Activated CD4-positive, alpha-beta T cell treated with anti-CD3 and anti-CD28 coated beads, Interleukin-2, amount 10 ng/mL, durations not matched to agents 24 days and 14 days (primary cell): ENCODE results near the gene DGKB. TPM values are rescaled to one million over a fixed set of nuclear protein-coding genes. Genes with fewer than 3 reads are reported as not detected.

Experiments used
- DNase-seq: peaks from one replicate; pipeline ENCODE4 v3.0.0; 2022
- H3K27ac Mint-ChIP-seq: one replicate; pipeline ENCODE4 v1.8.0; 2022; ENCODE audit warnings: mild to moderate bottlenecking, mixed read lengths
- H3K27me3 Mint-ChIP-seq: one replicate; pipeline ENCODE4 v1.8.0; 2022; ENCODE audit warnings: mixed read lengths
- H3K36me3 Mint-ChIP-seq: one replicate; pipeline ENCODE4 v1.8.0; 2022; ENCODE audit warnings: low read depth, mild to moderate bottlenecking, mixed read lengths
- H3K4me1 Mint-ChIP-seq: one replicate; pipeline ENCODE4 v1.8.0; 2021; ENCODE audit warnings: mixed read lengths
- H3K4me3 Mint-ChIP-seq: one replicate; pipeline ENCODE4 v1.8.0; 2022; ENCODE audit warnings: mild to moderate bottlenecking, moderate library complexity, mixed read lengths
- H3K9me3 Mint-ChIP-seq: one replicate; pipeline ENCODE4 v1.8.0; 2021; ENCODE audit warnings: mixed read lengths
- intact Hi-C: fragments of 100-400 bp; cut with micrococcal nuclease; formaldehyde crosslinking; loops from one replicate; pipeline ENCODE4 v1.15.1; 2023
- total RNA-seq: library from RNA; stranded (reverse); gene quantifications from 2 replicates; pipeline ENCODE4 v1.2.3, GENCODE V29; 2022

The DGKB gene
- total RNA-seq, 1 donor from 2014 or later, result not detected

DNA sequence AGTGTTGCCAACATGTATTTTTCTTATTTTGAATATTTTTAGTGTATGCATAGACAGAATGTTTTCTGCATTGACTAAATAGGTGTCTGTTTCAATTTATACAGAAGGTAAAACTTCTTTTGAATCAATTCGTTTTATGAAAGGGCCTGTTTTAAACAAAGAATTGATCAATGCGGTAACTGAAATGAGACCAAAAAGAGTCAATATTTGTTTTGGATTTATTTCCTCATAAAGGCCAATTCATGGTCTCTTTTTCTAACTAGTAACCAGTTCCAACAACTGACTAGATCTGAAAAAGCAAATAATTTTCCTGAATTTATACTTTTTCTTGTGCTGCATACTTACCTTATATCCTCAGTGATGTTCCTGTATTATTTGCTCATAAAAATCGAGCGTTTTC, 320.5 kb downstream of the DGKB start:
- Mint-ChIP-seq H3K4me1 (no peaks in the 10 kb centered on the region), H3K36me3 (no peaks in the 10 kb centered on the region), H3K27me3 (no peaks in the 10 kb centered on the region), H3K27ac (no peak overlapping the region), H3K9me3 (peaks cover 4% of the 10 kb centered on the region), H3K4me3 (no peak overlapping the region)
- intact Hi-C loops, result no loop called here
- DNase-seq, result no peak

DNA sequence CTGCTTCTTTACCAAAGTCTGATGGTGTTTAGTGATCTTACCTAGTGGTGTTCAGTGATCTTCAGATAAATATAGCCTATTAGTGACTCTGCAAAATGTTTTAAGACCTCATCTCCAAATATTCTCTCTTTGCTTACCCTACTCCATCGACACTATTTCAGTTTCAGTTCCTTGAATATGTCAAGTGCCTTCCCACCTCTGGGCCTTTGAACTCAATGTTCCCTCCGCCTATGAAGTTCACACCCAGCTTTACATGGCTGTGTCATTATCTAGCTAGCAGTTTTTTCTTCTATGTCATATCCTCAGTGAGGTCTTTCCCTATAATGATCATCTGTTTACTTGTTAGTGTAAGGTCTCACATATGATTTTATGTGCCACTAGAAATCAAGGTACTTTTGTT, 322.6 kb downstream of the DGKB start:
- Mint-ChIP-seq H3K9me3 (no peaks in the 10 kb centered on the region), H3K36me3 (no peaks in the 10 kb centered on the region), H3K4me1 (no peaks in the 10 kb centered on the region), H3K27ac (no peak overlapping the region), H3K27me3 (no peaks in the 10 kb centered on the region), H3K4me3 (no peak overlapping the region)
- DNase-seq, result no peak
- intact Hi-C loops, result no loop called here

- no peaks in the 10 kb centered on the region for H3K4me1 Mint-ChIP-seq
- DNase-seq, result no peak
- no peaks in the 10 kb centered on the region for H3K27me3 Mint-ChIP-seq
- no peak overlapping the region for H3K4me3 Mint-ChIP-seq
- intact Hi-C loops, result no loop called here
- H3K9me3 Mint-ChIP-seq, result no peaks in the 10 kb centered on the region
- no peaks in the 10 kb centered on the region for H3K36me3 Mint-ChIP-seq
- H3K27ac Mint-ChIP-seq, result no peak overlapping the region
Observed at GRCh38 chr7:14576578-14576977, 326.0 kb downstream of the DGKB start.

GRCh38 chr7:14570750-14571607, 331.6 kb downstream of the DGKB start:
- H3K4me3 Mint-ChIP-seq, result no peak overlapping the region
- H3K4me1 Mint-ChIP-seq, result no peaks in the 10 kb centered on the region
- no peaks in the 10 kb centered on the region for H3K9me3 Mint-ChIP-seq
- no peak overlapping the region for H3K27ac Mint-ChIP-seq
- DNase-seq, result no peak
- H3K36me3 Mint-ChIP-seq, result no peaks in the 10 kb centered on the region
- no peaks in the 10 kb centered on the region for H3K27me3 Mint-ChIP-seq
- intact Hi-C loops, result no loop called here

GRCh38 chr7:14552060-14552459, 350.5 kb downstream of the DGKB start:
- Mint-ChIP-seq H3K4me3 (no peak overlapping the region), H3K9me3 (no peaks in the 10 kb centered on the region), H3K4me1 (no peaks in the 10 kb centered on the region), H3K36me3 (no peaks in the 10 kb centered on the region), H3K27me3 (no peaks in the 10 kb centered on the region), H3K27ac (no peak overlapping the region)
- no peak for DNase-seq
- intact Hi-C loops, result no loop called here

- no peak overlapping the region for H3K4me3 Mint-ChIP-seq
- H3K9me3 Mint-ChIP-seq, result no peaks in the 10 kb centered on the region
- H3K27ac Mint-ChIP-seq, result no peak overlapping the region
- H3K27me3 Mint-ChIP-seq, result no peaks in the 10 kb centered on the region
- no peak for DNase-seq
- intact Hi-C loops, result no loop called here
- no peaks in the 10 kb centered on the region for H3K4me1 Mint-ChIP-seq
- no peaks in the 10 kb centered on the region for H3K36me3 Mint-ChIP-seq
Observed at GRCh38 chr7:14551310-14551709, 351.2 kb downstream of the DGKB start.

DNA sequence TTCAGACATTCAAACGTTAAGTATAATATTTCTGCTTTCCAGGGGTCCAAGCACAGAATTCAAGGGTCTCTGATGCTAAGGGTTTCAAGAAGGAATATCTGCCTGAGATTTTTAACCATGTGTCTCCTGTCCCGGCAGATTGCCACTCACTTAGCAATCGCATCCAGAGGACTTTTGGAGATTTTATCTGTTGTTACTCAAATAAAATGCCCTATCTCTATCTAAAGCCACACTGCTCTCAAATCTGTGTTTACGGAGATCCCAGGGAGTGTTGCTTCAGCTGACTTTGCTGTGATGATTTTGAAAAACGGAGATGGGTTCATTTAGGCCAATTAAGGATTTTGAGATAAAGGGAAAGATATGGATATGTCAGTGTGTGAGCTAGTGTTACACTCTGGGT, 359.9 kb downstream of the DGKB start:
- Mint-ChIP-seq H3K27ac (no peak overlapping the region), H3K27me3 (no peaks in the 10 kb centered on the region), H3K36me3 (no peaks in the 10 kb centered on the region), H3K4me1 (no peaks in the 10 kb centered on the region), H3K4me3 (no peak overlapping the region), H3K9me3 (no peaks in the 10 kb centered on the region)
- no peak for DNase-seq
- intact Hi-C loops, result no loop called here

DNA sequence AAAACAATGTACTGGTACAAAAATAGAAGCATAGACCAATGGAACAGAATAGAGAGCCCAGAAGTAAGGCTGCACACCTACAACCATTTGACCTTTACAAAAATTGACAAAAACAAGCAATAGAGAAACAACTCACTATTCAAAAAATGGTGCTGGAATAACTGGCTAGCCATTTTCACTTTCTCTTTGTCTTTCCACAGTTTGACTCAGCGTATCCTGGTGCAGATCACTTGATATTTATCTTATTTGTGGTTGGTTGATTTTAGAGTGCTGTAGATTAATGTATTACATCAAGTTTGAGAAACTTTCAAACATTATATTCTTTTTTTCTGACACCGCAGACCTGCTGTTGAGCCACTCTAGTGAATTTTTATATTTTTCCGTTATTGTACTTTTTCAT, 381.4 kb downstream of the DGKB start:
- Mint-ChIP-seq H3K4me1 (no peaks in the 10 kb centered on the region), H3K9me3 (peaks cover 11% of the 10 kb centered on the region), H3K36me3 (no peaks in the 10 kb centered on the region), H3K4me3 (no peak overlapping the region), H3K27me3 (no peaks in the 10 kb centered on the region), H3K27ac (no peak overlapping the region)
- no peak for DNase-seq
- intact Hi-C loops, result no loop called here

DNA sequence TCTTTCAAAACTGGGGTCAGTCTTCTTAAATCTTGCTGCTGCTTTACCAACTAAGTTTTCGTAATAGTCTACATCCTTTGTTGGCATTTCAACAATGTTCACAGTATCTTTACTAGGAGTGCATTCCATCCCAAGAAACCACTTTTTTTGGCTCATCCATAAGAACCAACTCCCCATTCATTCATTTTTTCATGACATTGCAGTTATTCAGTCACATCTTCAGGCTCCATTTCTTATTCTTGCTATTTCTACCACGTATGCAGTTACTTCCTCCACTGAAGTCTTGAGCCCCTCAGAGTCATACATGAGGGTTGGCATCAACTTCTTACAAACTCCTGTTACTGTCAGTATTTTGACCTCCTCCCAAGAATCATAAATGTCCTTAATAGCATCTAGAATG, 392.3 kb downstream of the DGKB start:
- no peak for DNase-seq
- intact Hi-C loops, result no loop called here
- Mint-ChIP-seq H3K36me3 (no peaks in the 10 kb centered on the region), H3K27me3 (no peaks in the 10 kb centered on the region), H3K9me3 (peaks cover 9% of the 10 kb centered on the region), H3K4me3 (no peak overlapping the region), H3K27ac (no peak overlapping the region), H3K4me1 (no peaks in the 10 kb centered on the region)

- no peaks in the 10 kb centered on the region for H3K4me1 Mint-ChIP-seq
- intact Hi-C loops, result no loop called here
- H3K9me3 Mint-ChIP-seq, result peaks cover 13% of the 10 kb centered on the region
- DNase-seq, result no peak
- no peak overlapping the region for H3K4me3 Mint-ChIP-seq
- no peak overlapping the region for H3K27ac Mint-ChIP-seq
- H3K36me3 Mint-ChIP-seq, result no peaks in the 10 kb centered on the region
- H3K27me3 Mint-ChIP-seq, result no peaks in the 10 kb centered on the region
Observed at GRCh38 chr7:14507617-14508016, 394.9 kb downstream of the DGKB start.

- Mint-ChIP-seq H3K4me3 (no peak overlapping the region), H3K27ac (no peak overlapping the region), H3K4me1 (no peaks in the 10 kb centered on the region), H3K27me3 (no peaks in the 10 kb centered on the region), H3K9me3 (peaks cover 13% of the 10 kb centered on the region), H3K36me3 (no peaks in the 10 kb centered on the region)
- intact Hi-C loops, result no loop called here
- no peak for DNase-seq
Observed at GRCh38 chr7:14505906-14506305, 396.6 kb downstream of the DGKB start.

GRCh38 chr7:14504134-14504533, 398.4 kb downstream of the DGKB start:
- DNase-seq, result no peak
- Mint-ChIP-seq H3K4me3 (no peak overlapping the region), H3K36me3 (no peaks in the 10 kb centered on the region), H3K27ac (no peak overlapping the region), H3K27me3 (no peaks in the 10 kb centered on the region), H3K9me3 (peaks cover 7% of the 10 kb centered on the region), H3K4me1 (no peaks in the 10 kb centered on the region)
- intact Hi-C loops, result no loop called here

DNA sequence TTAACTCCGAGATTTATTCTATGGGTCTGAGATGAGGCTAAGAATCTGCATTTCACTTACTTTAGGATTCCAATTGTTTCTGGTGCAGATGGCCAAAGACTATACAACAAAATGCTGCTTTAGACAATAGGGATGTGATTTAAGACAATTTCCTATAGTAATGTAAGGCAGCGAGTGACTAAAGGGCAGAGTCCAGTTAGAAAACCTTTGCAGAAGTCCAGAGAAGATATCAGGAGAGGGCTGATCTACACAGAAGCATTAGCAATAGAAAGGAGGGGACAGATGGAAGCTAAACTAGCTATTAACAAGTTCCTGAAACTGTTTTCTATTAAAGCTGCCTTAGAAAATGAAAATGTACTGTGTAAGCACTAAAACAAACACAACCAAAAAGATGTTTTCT, 398.9 kb downstream of the DGKB start:
- Mint-ChIP-seq H3K4me1 (no peaks in the 10 kb centered on the region), H3K9me3 (peaks cover 7% of the 10 kb centered on the region), H3K36me3 (no peaks in the 10 kb centered on the region), H3K4me3 (no peak overlapping the region), H3K27me3 (no peaks in the 10 kb centered on the region), H3K27ac (no peak overlapping the region)
- intact Hi-C loops, result no loop called here
- DNase-seq, result no peak

- Mint-ChIP-seq H3K27me3 (no peaks in the 10 kb centered on the region), H3K4me3 (no peak overlapping the region), H3K9me3 (peaks cover 4% of the 10 kb centered on the region), H3K4me1 (no peaks in the 10 kb centered on the region), H3K27ac (no peak overlapping the region), H3K36me3 (no peaks in the 10 kb centered on the region)
- DNase-seq, result no peak
- intact Hi-C loops, result no loop called here
Observed at GRCh38 chr7:14501436-14501835, 401.1 kb downstream of the DGKB start.

- Mint-ChIP-seq H3K27ac (no peak overlapping the region), H3K4me1 (no peaks in the 10 kb centered on the region), H3K4me3 (no peak overlapping the region), H3K27me3 (no peaks in the 10 kb centered on the region), H3K9me3 (no peaks in the 10 kb centered on the region), H3K36me3 (no peaks in the 10 kb centered on the region)
- intact Hi-C loops, result no loop called here
- DNase-seq, result no peak
Observed at GRCh38 chr7:14497390-14497789, 405.2 kb downstream of the DGKB start.
